Testis (tissue), 2 donors: ENCODE results near the gene MRPL41.

Source experiments
- POLR2A ChIP-seq: fragments of 450-650 bp; IDR thresholded peaks from one replicate; pipeline ENCODE4 v1.6.1; 2017; ENCODE audit warnings: antibody characterized with exemption, mild to moderate bottlenecking, moderate library complexity
- TF ChIP-seq, protein P1 (sequence below), 3 experiments: fragments of 450-650 bp in 2 of 3; fragments of 200-600 bp in 1 of 3; sonication (generic) in 1 of 3; IDR thresholded peaks; one replicate each; pipeline ENCODE4 v1.5.1; 2016 to 2019; ENCODE audit warnings: antibody characterized with exemption in 3 of 3, mild to moderate bottlenecking in 2 of 3, moderate library complexity in 1 of 3

DNA sequence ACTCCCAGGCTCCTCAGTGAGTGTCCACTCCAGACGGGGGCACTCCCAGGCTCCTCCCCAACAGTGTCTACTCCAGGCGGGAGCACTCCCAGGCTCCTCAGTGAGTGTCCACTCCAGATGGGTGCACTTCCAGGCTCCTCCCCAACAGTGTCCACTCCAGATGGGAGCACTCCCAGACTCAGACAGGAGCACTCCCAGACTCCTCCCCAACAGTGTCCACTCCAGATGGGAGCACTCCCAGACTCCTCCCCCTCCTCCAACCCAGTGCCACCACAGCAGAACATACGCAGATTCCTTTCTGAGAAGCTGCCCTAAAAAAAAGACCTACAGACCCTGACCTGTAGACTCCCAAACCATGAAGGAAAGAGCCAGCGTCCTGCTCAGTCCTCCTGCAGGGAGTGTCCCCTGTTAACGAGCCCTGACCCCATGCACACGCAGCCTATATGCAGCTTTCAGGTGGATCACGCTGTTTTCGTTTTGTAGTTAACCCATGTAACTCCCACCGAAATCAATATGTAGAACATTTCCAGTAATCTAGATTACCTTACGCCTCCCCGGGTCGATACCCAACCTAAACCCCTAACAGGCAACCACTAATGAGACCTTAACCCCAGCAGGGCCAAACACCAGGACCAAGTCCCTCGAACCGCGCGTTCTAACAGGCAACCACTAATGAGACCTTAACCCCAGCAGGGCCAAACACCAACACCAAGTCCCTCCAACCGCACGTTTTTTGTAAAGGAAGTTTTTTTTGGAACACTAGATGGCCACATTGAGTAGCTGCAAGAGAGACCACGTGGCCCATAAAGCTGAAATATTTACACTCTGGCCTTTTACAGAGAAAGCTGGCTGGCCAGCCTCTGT is 17.2 kb upstream of the MRPL41 start:
- TF ChIP-seq, protein P1, sequence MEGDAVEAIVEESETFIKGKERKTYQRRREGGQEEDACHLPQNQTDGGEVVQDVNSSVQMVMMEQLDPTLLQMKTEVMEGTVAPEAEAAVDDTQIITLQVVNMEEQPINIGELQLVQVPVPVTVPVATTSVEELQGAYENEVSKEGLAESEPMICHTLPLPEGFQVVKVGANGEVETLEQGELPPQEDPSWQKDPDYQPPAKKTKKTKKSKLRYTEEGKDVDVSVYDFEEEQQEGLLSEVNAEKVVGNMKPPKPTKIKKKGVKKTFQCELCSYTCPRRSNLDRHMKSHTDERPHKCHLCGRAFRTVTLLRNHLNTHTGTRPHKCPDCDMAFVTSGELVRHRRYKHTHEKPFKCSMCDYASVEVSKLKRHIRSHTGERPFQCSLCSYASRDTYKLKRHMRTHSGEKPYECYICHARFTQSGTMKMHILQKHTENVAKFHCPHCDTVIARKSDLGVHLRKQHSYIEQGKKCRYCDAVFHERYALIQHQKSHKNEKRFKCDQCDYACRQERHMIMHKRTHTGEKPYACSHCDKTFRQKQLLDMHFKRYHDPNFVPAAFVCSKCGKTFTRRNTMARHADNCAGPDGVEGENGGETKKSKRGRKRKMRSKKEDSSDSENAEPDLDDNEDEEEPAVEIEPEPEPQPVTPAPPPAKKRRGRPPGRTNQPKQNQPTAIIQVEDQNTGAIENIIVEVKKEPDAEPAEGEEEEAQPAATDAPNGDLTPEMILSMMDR (IDR thresholded peaks at IDR 0.05): peak; percentile 41 to 73 (median 71)
- no peak for TF ChIP-seq POLR2A
